ENCODE data around the gene CENPP.

The CENPP gene

GRCh38 chr9:92359394-92359995 lies 33.7 kb downstream of the CENPP start:
- in situ Hi-C loops (cut with MboI; ENCODE audit: low sequenced_read_pairs, unreplicated experiment): no loop called here
- TF ChIP-seq CTCF (IDR thresholded peaks at IDR 0.05; ENCODE audit: borderline replicate concordance, control extremely low read depth, extremely low read depth, insufficient read depth, missing control alignments): no peak
- no peak for DNase-seq (ENCODE audit: low spot score)

- DNase-seq (ENCODE audit: low spot score): no peak
- no peak for TF ChIP-seq CTCF (IDR thresholded peaks at IDR 0.05; ENCODE audit: borderline replicate concordance, control extremely low read depth, extremely low read depth, insufficient read depth, missing control alignments)
- in situ Hi-C loops (cut with MboI; ENCODE audit: low sequenced_read_pairs, unreplicated experiment): no loop called here
Observed at GRCh38 chr9:92360083-92360482, 34.3 kb downstream of the CENPP start.

- DNase-seq (ENCODE audit: low spot score): no peak
- in situ Hi-C loops (cut with MboI; ENCODE audit: low sequenced_read_pairs, unreplicated experiment): no loop called here
- TF ChIP-seq CTCF (IDR thresholded peaks at IDR 0.05; ENCODE audit: borderline replicate concordance, control extremely low read depth, extremely low read depth, insufficient read depth, missing control alignments): no peak
Observed at GRCh38 chr9:92369075-92369474, 43.3 kb downstream of the CENPP start.

- no peak for DNase-seq (ENCODE audit: low spot score)
- no peak for TF ChIP-seq CTCF (IDR thresholded peaks at IDR 0.05; ENCODE audit: borderline replicate concordance, control extremely low read depth, extremely low read depth, insufficient read depth, missing control alignments)
- in situ Hi-C loops (cut with MboI; ENCODE audit: low sequenced_read_pairs, unreplicated experiment): no loop called here
Observed at GRCh38 chr9:92373167-92373566, 47.4 kb downstream of the CENPP start.

- DNase-seq (ENCODE audit: low spot score): no peak
- TF ChIP-seq CTCF (IDR thresholded peaks at IDR 0.05; ENCODE audit: borderline replicate concordance, control extremely low read depth, extremely low read depth, insufficient read depth, missing control alignments): no peak
- in situ Hi-C loops (cut with MboI; ENCODE audit: low sequenced_read_pairs, unreplicated experiment): no loop called here
Observed at GRCh38 chr9:92377876-92378275, 52.1 kb downstream of the CENPP start.

GRCh38 chr9:92378865-92379560 lies 53.3 kb downstream of the CENPP start:
- DNase-seq (ENCODE audit: low spot score): no peak
- no peak for TF ChIP-seq CTCF (IDR thresholded peaks at IDR 0.05; ENCODE audit: borderline replicate concordance, control extremely low read depth, extremely low read depth, insufficient read depth, missing control alignments)
- in situ Hi-C loops (cut with MboI; ENCODE audit: low sequenced_read_pairs, unreplicated experiment): no loop called here

Measured in GM13976 (cell line).